HCT116 (cell line): ENCODE data around the gene ARHGAP40. TPM values are rescaled to one million over a fixed set of nuclear protein-coding genes. Genes with fewer than 3 reads are reported as not detected.

Source experiments
- ATAC-seq: fragments of 200-7000 bp; cut with Tn5 transposase; 2 replicates; pipeline ENCODE4 v1.9.1; 2020; ENCODE audit warnings: mild to moderate bottlenecking, moderate library complexity
- BruUV-seq: library from RNA; stranded (reverse); fragments of 400-500 nt; replicated peaks from 2 replicates; lab custom pipeline; 2021; lab: Mats Ljungman, UMichigan
- CTCF ChIA-PET: fragments of 300-600 bp; sonication (Branson Sonifier 250); formaldehyde crosslinking; loops from one replicate; lab custom pipeline; 2021; ENCODE audit warnings: antibody characterized with exemption; lab: Charles Lee
- POLR2A ChIA-PET: fragments of 300-600, 350-600 bp; sonication (Branson Sonifier 250); formaldehyde crosslinking; loops from one replicate; lab custom pipeline; 2021; ENCODE audit warnings: antibody characterized with exemption; lab: Charles Lee
- RAD21 ChIA-PET, 2 experiments: fragments of 300-600 bp; sonication (Branson Sonifier 250); formaldehyde crosslinking; loops; one replicate each; lab custom pipeline; 2023; ENCODE audit warnings: low total read pairs in 2 of 2; ENCODE audit not compliant: uncharacterized antibody in 2 of 2, unreplicated experiment in 2 of 2, low non-redundant PET in 1 of 2; lab: Charles Lee
- DNase-seq: peaks from one replicate; pipeline ENCODE4 v3.0.0-alpha.2; 2010; ENCODE audit warnings: low read depth, low spot score
- H2AFZ ChIP-seq: fragments of 200-600 bp; shearing (Covaris generic), sonication (generic); 2 replicates; pipeline ENCODE4 v1.6.1; 2017; ENCODE audit warnings: low read depth, mixed run types, mixed read lengths, antibody characterized with exemption, low read length; ENCODE audit not compliant: poor library complexity, severe bottlenecking
- H3K27ac ChIP-seq: 2 replicates; pipeline ENCODE4 v1.5.1; 2012; ENCODE audit warnings: low read depth, low read length
- H3K27me3 ChIP-seq: fragments of 200-600 bp; sonication (generic); 2 replicates; pipeline ENCODE4 v1.6.1; 2016; ENCODE audit warnings: mixed run types, low read length, mixed read lengths; ENCODE audit not compliant: insufficient read depth
- H3K36me3 ChIP-seq, 2 experiments: fragments of 200-500 bp in 1 of 2; fragments of 200-600 bp in 1 of 2; sonication (Bioruptor generic) in 1 of 2; sonication (generic) in 1 of 2; 2 replicates each; pipeline versions ENCODE4 v1.5.1 to v1.6.1; 2014 to 2016; ENCODE audit warnings: low read length in 2 of 2, inconsistent platforms in 1 of 2, mixed read lengths in 1 of 2, mixed run types in 1 of 2; ENCODE audit not compliant: insufficient read depth in 2 of 2, control insufficient read depth in 1 of 2
- H3K4me1 ChIP-seq, 2 experiments: fragments of 200-600 bp in 1 of 2; sonication (generic) in 1 of 2; 2 replicates each; pipeline versions ENCODE4 v1.5.1 to v1.6.1; 2012 to 2017; ENCODE audit warnings: low read length in 2 of 2, inconsistent platforms in 1 of 2, mild to moderate bottlenecking in 1 of 2, mixed read lengths in 1 of 2, mixed run types in 1 of 2, moderate library complexity in 1 of 2; ENCODE audit not compliant: insufficient read depth in 2 of 2, control insufficient read depth in 1 of 2
- H3K4me2 ChIP-seq: fragments of 200-600 bp; sonication (generic); 2 replicates; pipeline ENCODE4 v1.6.1; 2017; ENCODE audit warnings: mixed run types, low read length, mixed read lengths
- H3K4me3 ChIP-seq, 2 experiments: fragments of 200-600 bp in 1 of 2; sonication (generic) in 1 of 2; replicated peaks in 1 of 2; 2 replicates each; pipeline ENCODE4 v1.5.1; 2011 to 2016; ENCODE audit warnings: low read length in 2 of 2, control low read depth in 1 of 2, low read depth in 1 of 2, mild to moderate bottlenecking in 1 of 2, mixed read lengths in 1 of 2, mixed run types in 1 of 2
- H3K79me2 ChIP-seq: fragments of 200-600 bp; sonication (generic); 2 replicates; pipeline ENCODE4 v1.6.1; 2017; ENCODE audit warnings: mild to moderate bottlenecking, mixed run types, low read length, moderate library complexity, mixed read lengths; ENCODE audit not compliant: insufficient read depth
- H3K9ac ChIP-seq: fragments of 200-600 bp; sonication (generic); 2 replicates; pipeline ENCODE4 v1.6.1; 2016; ENCODE audit warnings: low read length, mixed read lengths
- H3K9me2 ChIP-seq: fragments of 200-600 bp; sonication (generic), shearing (Covaris generic); 2 replicates; pipeline ENCODE4 v1.6.1; 2017; ENCODE audit warnings: mixed run types, mild to moderate bottlenecking, moderate library complexity; ENCODE audit not compliant: insufficient read depth
- H3K9me3 ChIP-seq, 2 experiments: fragments of 200-500 bp in 1 of 2; fragments of 200-600 bp in 1 of 2; sonication (Bioruptor generic) in 1 of 2; sonication (generic) in 1 of 2; 2 replicates each; pipeline ENCODE4 v1.6.1; 2014 to 2017; ENCODE audit warnings: low read length in 2 of 2, mixed read lengths in 2 of 2, inconsistent platforms in 1 of 2, low read depth in 1 of 2, mild to moderate bottlenecking in 1 of 2, mixed run types in 1 of 2, moderate library complexity in 1 of 2; ENCODE audit not compliant: control insufficient read depth in 1 of 2, insufficient read depth in 1 of 2
- H4K20me1 ChIP-seq: fragments of 200-600 bp; sonication (generic), shearing (Covaris generic); 2 replicates; pipeline ENCODE4 v1.6.1; 2017; ENCODE audit warnings: mixed run types, mild to moderate bottlenecking, moderate library complexity; ENCODE audit not compliant: insufficient read depth
- CTCF ChIP-seq, 3 experiments: fragments of 200-600 bp in 1 of 3; sonication (generic) in 1 of 3; IDR thresholded peaks in 2 of 3; conservative IDR thresholded peaks in 1 of 3; 2 replicates each; pipeline ENCODE4 v1.5.1; 2012 to 2017; ENCODE audit warnings: low read depth in 2 of 3, low read length in 2 of 3, antibody characterized with exemption in 1 of 3, borderline replicate concordance in 1 of 3, control low read depth in 1 of 3, mild to moderate bottlenecking in 1 of 3, mixed read lengths in 1 of 3, mixed run types in 1 of 3, moderate library complexity in 1 of 3; ENCODE audit not compliant: insufficient read depth in 1 of 3
- EGR1 ChIP-seq: IDR thresholded peaks from 2 replicates; pipeline ENCODE4 v1.6.1; 2012; ENCODE audit warnings: low read depth
- ELF1 ChIP-seq: IDR thresholded peaks from 2 replicates; pipeline ENCODE4 v1.6.1; 2012; ENCODE audit warnings: low read depth, borderline replicate concordance
- SIN3A ChIP-seq: IDR thresholded peaks from 2 replicates; pipeline ENCODE4 v1.6.1; 2012; ENCODE audit warnings: low read depth
- SP1 ChIP-seq: IDR thresholded peaks from 2 replicates; pipeline ENCODE4 v1.6.1; 2012; ENCODE audit warnings: low read depth
- ZFX ChIP-seq: fragments of 450-650 bp; IDR thresholded peaks from 2 replicates; pipeline ENCODE4 v1.6.1; 2017
- ZNF274 ChIP-seq: fragments of 200-500 bp; sonication (Bioruptor generic); IDR thresholded peaks from 2 replicates; pipeline ENCODE4 v1.6.1; 2014; ENCODE audit warnings: mild to moderate bottlenecking, low read depth, low read length, inconsistent platforms
- intact Hi-C: fragments of 100-400 bp; cut with micrococcal nuclease; formaldehyde crosslinking; loops from 2 replicates; pipeline ENCODE4 v1.10.0; 2022
- total RNA-seq: library from RNA; stranded (reverse); gene quantifications from one replicate; pipeline ENCODE4 v1.2.1, GENCODE V29; 2021; ENCODE audit not compliant: unreplicated experiment

Gene ARHGAP40
- total RNA-seq, 1 experiment from 2014 or later: 3.4 TPM

- H3K4me3 ChIP-seq: no peak overlapping the region
- POLR2A ChIA-PET: no interaction called here
- peaks cover 2 to 16% of the 10 kb centered on the region in 2 experiments; a peak in 2 of 4 replicates for H3K4me1 ChIP-seq
- ATAC-seq (no peak), DNase-seq (no peak)
- no peaks in the 10 kb centered on the region for H3K9me2 ChIP-seq
- no TSS peak for BruUV-seq
- H3K79me2 ChIP-seq: no peaks in the 10 kb centered on the region
- no peak overlapping the region for H3K27ac ChIP-seq
- no peaks in the 10 kb centered on the region; the same call in 1 of the 2 replicates for H4K20me1 ChIP-seq
- no peak overlapping the region for H2AFZ ChIP-seq
- TF ChIP-seq EGR1 (no peak), SIN3A (no peak), ZFX (no peak), ZNF274 (no peak), CTCF (IDR thresholded peaks at IDR 0.05 in 2 of 3, conservative IDR thresholded peaks at IDR 0.05 in 1 of 3; ENCODE audit: borderline replicate concordance in 1 of 3, insufficient read depth in 1 of 3, low read depth in 2 of 3, low read length in 2 of 3) (no peak), ELF1 (no peak), SP1 (no peak)
- H3K9ac ChIP-seq: no peak overlapping the region
- H3K36me3 ChIP-seq: no peaks in the 10 kb centered on the region
- no peaks in the 10 kb centered on the region for H3K27me3 ChIP-seq
- H3K9me3 ChIP-seq: no peaks in the 10 kb centered on the region
- CTCF ChIA-PET: interaction anchor here (1.1 kb wide), 1 partner anchor 17 kb away, joined by 3 read pairs; no protein-coding TSS in a partner anchor
- H3K4me2 ChIP-seq: no peak overlapping the region
- RAD21 ChIA-PET: no interaction called here
- intact Hi-C loops: no loop called here
Observed at GRCh38 chr20:38616457-38616856, 14.8 kb downstream of the ARHGAP40 start.
